ENCODE data around the gene FBL.

Gene FBL

GRCh38 chr19:39807846-39808364 is 38.3 kb downstream of the FBL start:
- Histone ChIP-seq H3K36me3 (ENCODE audit: insufficient read depth, low read length) (no peaks in the 10 kb centered on the region), H3K9me2 (replicated peaks; ENCODE audit: low read depth, low read length) (no peaks in the 10 kb centered on the region), H3K27me3 (ENCODE audit: insufficient read depth, low read length, poor library complexity, severe bottlenecking) (no peaks in the 10 kb centered on the region), H4K20me1 (ENCODE audit: insufficient read depth, low read length, poor library complexity, severe bottlenecking) (no peaks in the 10 kb centered on the region), H3K4me3 (ENCODE audit: low read length, poor library complexity, severe bottlenecking) (no peak overlapping the region), H3K9me3 (ENCODE audit: insufficient read depth, low read depth, low read length) (no peaks in the 10 kb centered on the region), H3K9ac (ENCODE audit: low read depth, low read length, poor library complexity, severe bottlenecking) (no peak overlapping the region), H3K79me2 (ENCODE audit: insufficient read depth, low read length) (no peaks in the 10 kb centered on the region), H3F3A (ENCODE audit: low read depth) (no peaks in the 10 kb centered on the region), H2AFZ (ENCODE audit: low read length) (no peak overlapping the region), H3K4me2 (ENCODE audit: low read depth, low read length, poor library complexity, severe bottlenecking) (no peak overlapping the region), H3K4me1 (ENCODE audit: insufficient read depth, low read length, poor library complexity, severe bottlenecking) (no peaks in the 10 kb centered on the region)
- TF ChIP-seq EZH2phosphoT487 (IDR thresholded peaks at IDR 0.05; ENCODE audit: borderline replicate concordance) (no peak), CTCF (conservative IDR thresholded peaks at IDR 0.05; ENCODE audit: low read length) (no peak)

- Histone ChIP-seq H3F3A (ENCODE audit: low read depth) (no peaks in the 10 kb centered on the region), H3K36me3 (ENCODE audit: insufficient read depth, low read length) (no peaks in the 10 kb centered on the region), H3K9me3 (ENCODE audit: insufficient read depth, low read depth, low read length) (no peaks in the 10 kb centered on the region), H4K20me1 (ENCODE audit: insufficient read depth, low read length, poor library complexity, severe bottlenecking) (no peaks in the 10 kb centered on the region), H3K27me3 (ENCODE audit: insufficient read depth, low read length, poor library complexity, severe bottlenecking) (no peaks in the 10 kb centered on the region), H3K79me2 (ENCODE audit: insufficient read depth, low read length) (no peaks in the 10 kb centered on the region), H3K4me2 (ENCODE audit: low read depth, low read length, poor library complexity, severe bottlenecking) (no peak overlapping the region), H3K9me2 (replicated peaks; ENCODE audit: low read depth, low read length) (no peaks in the 10 kb centered on the region), H3K9ac (ENCODE audit: low read depth, low read length, poor library complexity, severe bottlenecking) (no peak overlapping the region), H2AFZ (ENCODE audit: low read length) (no peak overlapping the region), H3K4me3 (ENCODE audit: low read length, poor library complexity, severe bottlenecking) (no peak overlapping the region), H3K4me1 (ENCODE audit: insufficient read depth, low read length, poor library complexity, severe bottlenecking) (no peaks in the 10 kb centered on the region)
- TF ChIP-seq EZH2phosphoT487 (IDR thresholded peaks at IDR 0.05; ENCODE audit: borderline replicate concordance) (no peak), CTCF (conservative IDR thresholded peaks at IDR 0.05; ENCODE audit: low read length) (no peak)
These were observed 41.1 kb downstream of the FBL start for GRCh38 chr19:39805104-39805503.

- H3K36me3 ChIP-seq (ENCODE audit: insufficient read depth, low read length): no peaks in the 10 kb centered on the region
- H3K9me2 ChIP-seq (replicated peaks; ENCODE audit: low read depth, low read length): no peaks in the 10 kb centered on the region
- no peaks in the 10 kb centered on the region for H3K79me2 ChIP-seq (ENCODE audit: insufficient read depth, low read length)
- H3K4me2 ChIP-seq (ENCODE audit: low read depth, low read length, poor library complexity, severe bottlenecking): no peak overlapping the region
- no peak overlapping the region for H3K9ac ChIP-seq (ENCODE audit: low read depth, low read length, poor library complexity, severe bottlenecking)
- TF ChIP-seq CTCF (conservative IDR thresholded peaks at IDR 0.05; ENCODE audit: low read length) (no peak), EZH2phosphoT487 (IDR thresholded peaks at IDR 0.05; ENCODE audit: borderline replicate concordance) (no peak)
- no peaks in the 10 kb centered on the region for H3K27me3 ChIP-seq (ENCODE audit: insufficient read depth, low read length, poor library complexity, severe bottlenecking)
- no peaks in the 10 kb centered on the region for H3K4me1 ChIP-seq (ENCODE audit: insufficient read depth, low read length, poor library complexity, severe bottlenecking)
- no peaks in the 10 kb centered on the region for H3F3A ChIP-seq (ENCODE audit: low read depth)
- H4K20me1 ChIP-seq (ENCODE audit: insufficient read depth, low read length, poor library complexity, severe bottlenecking): no peaks in the 10 kb centered on the region
- no peak overlapping the region for H2AFZ ChIP-seq (ENCODE audit: low read length)
- no peak overlapping the region for H3K4me3 ChIP-seq (ENCODE audit: low read length, poor library complexity, severe bottlenecking)
- H3K9me3 ChIP-seq (ENCODE audit: insufficient read depth, low read depth, low read length): no peaks in the 10 kb centered on the region
These were observed 43.2 kb downstream of the FBL start for GRCh38 chr19:39802958-39803357.
